HAP-1 (cell line): ENCODE measurements around the gene CEMIP.

ENCODE experiments used
- DNase-seq, 2 experiments: peaks; one replicate each; pipeline ENCODE4 v3.0.0-alpha.2; 2016 to 2020; ENCODE audit warnings: low spot score in 2 of 2
- H3K27me3 ChIP-seq: fragments of 250-450 bp; sonication (Bioruptor Pico); 2 replicates; pipeline ENCODE4 v1.5.1; 2020; ENCODE audit warnings: low read depth, mild to moderate bottlenecking, moderate library complexity
- H3K36me3 ChIP-seq: fragments of 250-450 bp; sonication (Bioruptor Pico); replicated peaks from 2 replicates; pipeline ENCODE4 v1.5.1; 2020; ENCODE audit warnings: mild to moderate bottlenecking
- H3K4me1 ChIP-seq: fragments of 250-450 bp; sonication (Bioruptor Pico); 2 replicates; pipeline ENCODE4 v1.5.1; 2020; ENCODE audit warnings: mild to moderate bottlenecking
- H3K4me3 ChIP-seq: fragments of 250-450 bp; sonication (Bioruptor Pico); 2 replicates; pipeline ENCODE4 v1.5.1; 2020; ENCODE audit warnings: mild to moderate bottlenecking, moderate library complexity
- H3K9me3 ChIP-seq: fragments of 250-450 bp; sonication (Bioruptor Pico); 2 replicates; pipeline ENCODE4 v1.5.1; 2020; ENCODE audit warnings: mild to moderate bottlenecking, moderate library complexity
- in situ Hi-C: fragments of 300-500 bp; cut with MboI; formaldehyde crosslinking; loops from 3 replicates; pipeline ENCODE4 v1.14.3; 2020; ENCODE audit warnings: low sequenced_read_pairs, inconsistent platforms, mixed read lengths

Gene CEMIP

DNA sequence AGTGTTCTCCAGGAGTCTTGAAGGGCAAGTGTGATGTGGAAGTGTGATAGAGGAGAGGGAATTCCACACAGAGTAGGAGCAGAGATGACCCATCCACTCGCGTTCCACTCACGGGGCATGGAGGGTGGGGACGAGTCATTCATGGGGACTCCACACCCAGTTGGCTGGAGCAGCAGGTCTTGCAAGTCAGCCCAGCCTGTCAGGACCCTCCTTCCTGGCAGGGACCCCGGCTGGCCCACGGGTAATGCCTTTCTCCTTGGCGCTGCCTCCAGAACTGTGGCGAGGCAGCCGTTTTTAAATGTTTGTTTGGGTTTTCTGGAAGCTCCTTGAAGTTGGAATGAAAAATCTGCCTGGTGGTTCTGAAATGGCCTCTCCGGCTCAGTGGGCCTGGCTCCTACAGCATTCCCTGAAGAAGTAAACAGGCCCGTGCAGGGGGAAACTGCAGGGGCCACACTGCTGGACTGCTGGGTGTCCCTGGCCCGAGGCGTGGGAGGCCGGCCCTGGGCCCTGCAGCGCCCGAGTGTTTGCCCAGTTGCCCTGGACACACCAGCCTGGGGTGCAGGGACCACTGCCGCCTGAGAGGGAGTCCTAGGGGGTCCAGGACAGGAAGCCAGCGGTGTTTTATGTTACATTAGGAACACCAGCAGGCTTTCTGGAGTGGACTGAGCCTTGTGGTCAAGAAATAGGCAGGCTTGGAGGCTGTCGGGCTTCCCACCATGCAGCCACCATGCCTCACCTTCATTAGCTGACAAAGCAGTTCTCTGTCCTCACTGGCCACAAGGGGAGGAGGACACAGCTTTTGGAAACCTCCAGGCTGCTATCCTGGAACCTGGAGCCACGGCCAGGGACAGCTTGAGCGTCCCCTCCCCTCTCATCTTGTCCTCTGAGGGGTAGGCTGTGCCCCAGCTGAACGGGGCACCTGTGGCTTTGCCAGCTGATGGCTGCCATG is 61.3 kb downstream of the CEMIP start:
- Histone ChIP-seq H3K27me3 (no peaks in the 10 kb centered on the region), H3K9me3 (no peaks in the 10 kb centered on the region; the same call in 1 of the 2 replicates), H3K4me1 (no peaks in the 10 kb centered on the region), H3K36me3 (no peaks in the 10 kb centered on the region), H3K4me3 (no peak overlapping the region)
- in situ Hi-C loops: no loop called here
- no peak for DNase-seq

DNA sequence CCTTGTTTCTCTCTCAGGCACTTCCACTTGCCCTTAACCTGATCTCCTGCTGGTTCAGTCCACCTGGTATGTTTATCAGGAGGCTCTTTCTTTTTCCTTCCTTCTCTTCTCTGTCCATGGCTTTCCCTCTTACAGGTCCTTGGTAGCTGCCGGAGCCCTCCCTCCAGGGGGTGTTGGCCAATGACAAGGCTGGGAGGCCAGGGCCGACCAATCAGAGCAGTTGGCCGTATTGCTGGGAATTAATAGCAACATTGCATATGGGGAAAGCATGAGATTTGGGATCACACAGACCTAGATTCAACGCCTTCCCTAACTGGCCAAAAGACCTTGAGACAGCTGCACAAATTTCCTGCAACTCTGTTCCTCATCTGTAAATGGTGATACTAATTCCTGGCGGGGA is 62.4 kb downstream of the CEMIP start:
- Histone ChIP-seq H3K4me1 (no peaks in the 10 kb centered on the region), H3K27me3 (no peaks in the 10 kb centered on the region), H3K4me3 (no peak overlapping the region), H3K9me3 (no peaks in the 10 kb centered on the region; the same call in 1 of the 2 replicates), H3K36me3 (no peaks in the 10 kb centered on the region)
- in situ Hi-C loops: no loop called here
- no peak for DNase-seq

GRCh38 chr15:80844011-80844732 is 65.0 kb downstream of the CEMIP start:
- DNase-seq: no peak
- in situ Hi-C loops: no loop called here
- Histone ChIP-seq H3K4me3 (no peak overlapping the region), H3K4me1 (no peaks in the 10 kb centered on the region), H3K27me3 (no peaks in the 10 kb centered on the region), H3K36me3 (no peaks in the 10 kb centered on the region), H3K9me3 (no peaks in the 10 kb centered on the region)

GRCh38 chr15:80846031-80846815 is 67.1 kb downstream of the CEMIP start:
- Histone ChIP-seq H3K9me3 (no peaks in the 10 kb centered on the region), H3K36me3 (no peaks in the 10 kb centered on the region), H3K4me1 (no peaks in the 10 kb centered on the region), H3K27me3 (0 out of 2 replicates have a peak, but pooled peaks cover 3% of the 10 kb centered on the region), H3K4me3 (no peak overlapping the region)
- DNase-seq: no peak
- in situ Hi-C loops: no loop called here

GRCh38 chr15:80849308-80849707 is 70.1 kb downstream of the CEMIP start:
- no peaks in the 10 kb centered on the region for H3K9me3 ChIP-seq
- no peaks in the 10 kb centered on the region for H3K4me1 ChIP-seq
- no peak for DNase-seq
- H3K27me3 ChIP-seq: peaks cover 8% of the 10 kb centered on the region; the same call in 1 of the 2 replicates
- no peaks in the 10 kb centered on the region for H3K36me3 ChIP-seq
- in situ Hi-C loops: no loop called here
- H3K4me3 ChIP-seq: no peak overlapping the region

DNA sequence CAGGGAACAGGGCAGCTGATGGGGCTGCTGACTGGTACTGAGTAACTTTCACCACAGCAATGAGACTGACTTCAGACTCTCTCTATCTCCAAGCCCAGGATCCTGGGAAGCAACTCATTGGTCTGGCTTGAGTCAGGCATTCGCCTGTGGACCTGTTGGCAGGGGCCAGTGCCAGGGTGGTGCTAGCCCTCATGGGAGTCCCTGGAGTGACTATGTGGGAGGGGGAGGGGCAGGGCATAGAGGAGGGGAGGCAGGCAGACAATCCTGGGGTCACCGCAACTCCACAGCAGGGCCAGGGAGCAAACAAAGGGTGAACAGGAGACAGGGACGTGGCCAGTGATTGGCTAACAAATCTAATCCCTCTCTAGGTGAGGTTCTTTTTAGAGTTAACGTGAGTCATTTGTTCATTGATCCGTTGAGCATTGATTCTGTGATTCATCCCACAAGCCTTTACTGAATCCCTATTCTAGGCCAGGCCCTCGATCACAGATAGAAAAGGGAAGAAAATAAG is 71.8 kb downstream of the CEMIP start:
- no peak for DNase-seq
- no peaks in the 10 kb centered on the region for H3K36me3 ChIP-seq
- no peaks in the 10 kb centered on the region for H3K4me1 ChIP-seq
- no peaks in the 10 kb centered on the region for H3K9me3 ChIP-seq
- no peak overlapping the region for H3K4me3 ChIP-seq
- H3K27me3 ChIP-seq: peaks cover 13% of the 10 kb centered on the region
- in situ Hi-C loops: no loop called here

GRCh38 chr15:80852676-80853075 is 73.5 kb downstream of the CEMIP start:
- in situ Hi-C loops: no loop called here
- Histone ChIP-seq H3K4me3 (no peak overlapping the region), H3K9me3 (no peaks in the 10 kb centered on the region), H3K27me3 (peaks cover 20% of the 10 kb centered on the region), H3K36me3 (no peaks in the 10 kb centered on the region), H3K4me1 (no peaks in the 10 kb centered on the region)
- no peak for DNase-seq

- Histone ChIP-seq H3K27me3 (peaks cover 23% of the 10 kb centered on the region), H3K4me3 (no peak overlapping the region), H3K4me1 (no peaks in the 10 kb centered on the region), H3K36me3 (no peaks in the 10 kb centered on the region), H3K9me3 (no peaks in the 10 kb centered on the region)
- DNase-seq: no peak
- in situ Hi-C loops: no loop called here
Measured at GRCh38 chr15:80854104-80854503, 74.9 kb downstream of the CEMIP start.

GRCh38 chr15:80855206-80855605 is 76.0 kb downstream of the CEMIP start:
- in situ Hi-C loops: no loop called here
- H3K4me3 ChIP-seq: no peak overlapping the region
- DNase-seq: no peak
- no peaks in the 10 kb centered on the region for H3K36me3 ChIP-seq
- peaks cover 33% of the 10 kb centered on the region for H3K27me3 ChIP-seq
- no peaks in the 10 kb centered on the region for H3K4me1 ChIP-seq
- H3K9me3 ChIP-seq: no peaks in the 10 kb centered on the region

- in situ Hi-C loops: no loop called here
- Histone ChIP-seq H3K36me3 (no peaks in the 10 kb centered on the region), H3K27me3 (peaks cover 42% of the 10 kb centered on the region), H3K4me3 (no peak overlapping the region), H3K4me1 (no peaks in the 10 kb centered on the region), H3K9me3 (no peaks in the 10 kb centered on the region)
- DNase-seq: peak in 1 of 2 experiments; percentile 30
Measured at GRCh38 chr15:80856400-80856799, 77.2 kb downstream of the CEMIP start.

DNA sequence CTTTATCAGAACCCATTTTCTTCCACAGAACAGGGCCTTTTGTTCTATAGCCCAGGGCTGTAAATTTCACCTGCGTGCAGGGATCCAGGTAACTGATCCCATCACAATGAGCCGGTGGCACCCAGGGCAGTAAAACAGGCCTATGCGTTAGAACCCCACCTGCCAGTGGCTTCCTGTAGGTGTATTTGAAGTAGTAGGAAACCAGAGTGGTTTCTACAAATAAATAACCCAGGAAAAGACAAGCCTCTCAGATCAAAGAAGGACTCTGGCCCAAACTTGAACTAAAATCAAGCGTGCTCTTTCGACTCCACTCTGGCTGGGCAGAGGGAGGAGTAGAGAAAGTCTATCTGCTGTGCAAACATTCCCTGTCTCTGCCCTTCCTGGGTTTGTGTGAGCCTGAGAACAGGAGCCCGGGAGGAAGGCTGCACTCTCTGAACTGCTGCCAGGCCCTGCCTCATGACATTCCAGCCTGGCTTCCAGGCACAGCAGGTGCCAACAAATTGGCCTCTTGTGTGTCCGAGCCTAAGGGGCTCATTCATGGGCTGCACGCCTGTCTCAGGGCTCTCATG is 77.7 kb downstream of the CEMIP start:
- H3K36me3 ChIP-seq: no peaks in the 10 kb centered on the region
- in situ Hi-C loops: no loop called here
- H3K4me3 ChIP-seq: no peak overlapping the region
- H3K9me3 ChIP-seq: no peaks in the 10 kb centered on the region
- DNase-seq: no peak
- no peaks in the 10 kb centered on the region for H3K4me1 ChIP-seq
- peaks cover 47% of the 10 kb centered on the region for H3K27me3 ChIP-seq

- DNase-seq: no peak
- Histone ChIP-seq H3K27me3 (peaks cover 47% of the 10 kb centered on the region), H3K4me1 (no peaks in the 10 kb centered on the region), H3K9me3 (no peaks in the 10 kb centered on the region), H3K4me3 (no peak overlapping the region), H3K36me3 (no peaks in the 10 kb centered on the region)
- in situ Hi-C loops: no loop called here
Measured at GRCh38 chr15:80861731-80862170, 82.6 kb downstream of the CEMIP start.

DNA sequence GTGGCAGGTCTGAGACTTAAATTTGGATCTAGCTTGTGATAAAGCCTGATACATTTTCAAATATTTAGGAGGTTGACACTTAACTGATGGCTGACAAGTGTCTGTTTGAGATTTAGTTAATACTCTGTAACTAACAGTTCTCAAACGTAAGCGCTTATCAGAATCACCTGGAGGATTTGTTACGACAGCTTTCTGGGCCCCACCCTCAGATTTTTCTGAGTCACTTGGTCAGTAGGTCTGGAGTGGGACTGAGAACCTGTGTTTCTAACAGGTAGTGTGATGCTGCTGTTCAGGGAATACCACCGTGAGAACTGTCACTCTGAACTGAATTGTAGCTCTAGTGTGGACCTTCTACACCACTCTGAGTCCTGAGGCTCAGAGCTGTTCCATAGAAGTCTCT is 85.5 kb downstream of the CEMIP start:
- H3K9me3 ChIP-seq: no peaks in the 10 kb centered on the region
- no peak overlapping the region for H3K4me3 ChIP-seq
- H3K27me3 ChIP-seq: peaks cover 41% of the 10 kb centered on the region
- no peaks in the 10 kb centered on the region for H3K4me1 ChIP-seq
- DNase-seq: no peak
- H3K36me3 ChIP-seq: no peaks in the 10 kb centered on the region
- in situ Hi-C loops: no loop called here
